GM21367 (cell line): ENCODE data around the gene IL16.
A peak's percentile ranks its signal among the peaks of the same experiment; 100 is the strongest.
"Not testable (repeated sequence)": the region's sequence is repeated elsewhere in the genome, so short reads cannot be mapped to it uniquely, and the experiment has no call there.

ENCODE experiments used
- ATAC-seq: cut with Tn5 transposase; IDR thresholded peaks from one replicate; pipeline ENCODE4 v1.9.1; 2021; ENCODE audit not compliant: unreplicated experiment

Gene IL16

DNA sequence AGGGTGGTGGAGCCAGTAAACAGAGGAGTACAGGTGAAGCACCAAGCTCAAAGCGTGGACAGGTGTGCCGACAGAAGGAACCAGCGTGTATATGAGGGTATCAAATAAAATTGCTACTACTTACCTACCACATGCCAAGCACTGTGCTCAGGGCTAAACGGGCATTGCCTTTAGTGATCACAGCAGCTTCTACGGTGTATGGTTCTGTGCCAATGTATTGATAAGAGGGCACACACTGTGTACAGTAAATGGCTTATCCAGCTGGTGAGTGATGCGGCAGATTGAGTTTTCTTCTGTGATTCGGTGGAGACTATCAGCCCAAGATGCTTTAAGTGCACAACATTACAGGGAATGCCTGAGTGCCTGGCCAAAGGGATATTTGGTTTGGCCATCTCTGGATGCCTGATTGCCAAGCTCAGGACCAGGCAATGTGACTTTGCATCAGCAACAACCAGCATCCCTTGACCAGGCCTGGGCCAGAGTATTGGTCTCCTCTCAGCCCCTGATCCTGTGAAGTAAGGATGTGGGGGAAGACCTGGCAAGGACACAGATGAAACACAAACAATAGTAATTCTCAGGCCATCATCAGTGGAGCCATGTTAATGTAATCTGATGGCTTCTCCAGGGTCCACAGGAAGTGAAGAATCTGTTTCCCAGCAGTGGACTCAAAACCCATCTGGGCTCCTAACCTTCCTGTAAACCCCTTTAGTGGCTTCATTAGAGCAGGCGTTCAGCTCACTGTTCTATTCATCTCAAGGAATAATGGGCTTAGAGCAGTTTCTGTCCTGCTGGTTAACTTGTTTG, 113.2 kb downstream of the IL16 start:
- ATAC-seq, result no peak

DNA sequence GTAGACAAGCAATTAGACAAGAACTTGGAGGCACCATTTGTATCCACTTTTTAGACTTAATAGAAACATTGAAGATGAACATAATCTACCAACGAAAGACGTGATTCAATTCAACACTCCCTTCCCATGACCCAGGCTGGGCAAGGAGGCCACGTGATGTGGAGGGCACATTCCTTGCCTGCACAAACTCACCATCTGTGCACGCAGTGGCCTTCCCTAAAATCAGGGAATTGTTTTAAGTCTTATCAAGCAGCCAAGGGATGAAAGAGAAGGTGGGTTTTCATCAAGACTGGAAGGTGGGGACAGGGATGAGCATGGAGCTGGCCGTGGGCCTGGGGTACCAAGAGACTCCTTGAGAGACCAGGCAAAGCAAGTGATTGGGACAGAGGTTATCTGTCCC, 113.8 kb downstream of the IL16 start:
- no peak for ATAC-seq

DNA sequence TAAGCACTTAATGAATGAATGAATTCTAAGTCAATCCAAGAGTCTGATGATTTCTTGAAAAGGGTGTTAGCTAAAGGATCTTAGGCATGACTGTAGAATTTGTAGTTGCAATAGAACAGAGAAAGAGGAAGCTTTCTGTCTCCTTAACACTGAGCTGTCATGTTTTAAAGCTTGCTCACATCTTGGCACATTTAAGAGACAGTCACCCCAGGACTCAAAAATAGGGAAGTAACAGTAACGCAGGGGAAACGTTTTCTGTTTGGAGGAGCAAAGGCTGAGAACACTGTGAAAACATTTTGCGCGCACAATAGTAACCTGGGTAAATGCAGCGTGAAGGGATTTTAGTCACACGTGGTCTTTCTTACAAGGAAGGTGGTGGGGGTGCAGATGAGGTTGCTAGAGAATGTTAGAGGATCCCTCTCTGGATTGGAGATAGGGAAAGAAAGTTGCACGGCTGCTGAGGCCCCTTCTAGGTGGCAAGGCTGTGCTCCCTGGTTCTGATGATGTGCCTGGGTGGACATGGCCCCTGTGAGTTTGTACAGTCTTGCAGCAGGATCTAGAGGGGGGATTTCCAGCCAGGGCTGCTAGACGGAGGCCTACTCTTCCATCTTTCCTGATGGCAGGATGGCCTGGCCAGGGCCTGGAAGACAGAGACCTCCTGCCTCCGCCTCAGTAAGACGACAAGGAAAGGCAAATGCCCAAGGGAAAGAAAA, 115.2 kb downstream of the IL16 start:
- no peak for ATAC-seq

DNA sequence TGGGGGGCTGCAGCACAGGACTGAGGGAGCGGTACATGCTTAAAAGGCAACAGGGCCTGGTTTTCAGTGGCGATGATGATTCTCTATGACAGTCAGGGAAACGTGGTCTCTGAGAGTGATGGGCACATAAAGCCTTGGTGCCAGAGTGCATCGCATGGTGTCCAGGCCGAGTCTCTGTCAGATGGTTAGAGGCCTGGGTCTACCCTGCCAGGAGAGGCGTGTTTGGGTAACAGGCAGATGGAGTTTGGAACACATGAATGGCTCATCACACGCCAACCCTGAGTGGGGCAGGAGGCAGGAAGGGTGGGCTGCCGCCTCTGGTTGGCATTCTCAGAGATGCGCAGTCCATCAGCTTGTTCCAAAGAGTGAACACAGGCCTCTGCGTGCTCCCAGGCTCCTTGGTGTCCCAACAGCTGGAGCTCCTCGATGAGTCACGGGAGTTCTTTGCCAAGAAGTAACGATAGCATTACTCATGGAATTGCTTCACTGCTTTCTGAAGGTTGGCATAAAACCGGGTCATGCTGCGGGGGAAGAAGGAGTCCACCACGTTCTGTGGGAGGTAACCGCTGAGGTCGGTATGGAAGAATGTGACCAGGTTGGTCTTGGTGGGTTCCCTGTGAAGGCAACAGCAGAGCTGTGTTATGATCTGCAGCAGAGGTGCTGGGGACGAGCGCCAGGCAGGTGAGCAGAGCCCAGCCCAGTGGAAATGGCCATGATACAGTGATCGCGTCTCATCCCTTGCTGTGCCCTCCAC, 116.3 kb downstream of the IL16 start:
- ATAC-seq, result no peak

DNA sequence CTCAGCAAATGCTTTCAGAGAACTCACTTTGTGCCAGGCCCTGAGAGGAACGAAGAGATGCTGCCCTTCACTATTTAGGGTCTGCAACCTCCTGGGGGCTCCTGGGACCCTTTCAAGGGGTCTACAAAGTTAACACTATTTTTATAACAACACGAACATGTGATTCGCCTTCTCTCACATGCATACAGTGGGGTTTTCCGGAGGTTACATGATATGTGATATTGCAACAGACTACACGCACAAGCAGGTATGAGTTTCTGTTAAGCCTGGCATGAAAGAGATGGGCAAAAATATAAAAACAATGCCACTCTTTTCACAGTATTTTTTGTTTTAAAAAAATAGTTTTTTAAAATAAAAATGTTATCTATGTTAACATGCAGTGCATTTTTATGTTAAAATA, 117.0 kb downstream of the IL16 start:
- ATAC-seq, result no peak

DNA sequence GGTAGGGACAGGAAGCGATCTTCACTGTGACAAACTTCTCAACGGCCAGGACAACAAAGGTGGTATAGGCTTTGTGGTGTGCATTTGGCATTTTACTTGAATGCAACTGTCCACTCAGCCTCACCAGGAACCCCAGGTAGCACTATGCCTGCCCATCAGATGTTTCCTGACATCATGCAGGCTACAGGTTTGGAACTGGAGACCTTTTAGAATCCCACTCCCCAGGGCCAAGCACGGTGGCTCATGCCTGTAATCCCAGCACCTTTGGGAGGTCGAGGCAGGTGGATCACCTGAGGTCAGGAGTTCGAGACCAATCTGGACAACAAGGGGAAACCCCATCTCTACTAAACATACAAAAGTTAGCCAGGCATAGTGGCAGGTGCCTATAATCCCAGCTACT, 117.7 kb downstream of the IL16 start:
- ATAC-seq, result no peak

DNA sequence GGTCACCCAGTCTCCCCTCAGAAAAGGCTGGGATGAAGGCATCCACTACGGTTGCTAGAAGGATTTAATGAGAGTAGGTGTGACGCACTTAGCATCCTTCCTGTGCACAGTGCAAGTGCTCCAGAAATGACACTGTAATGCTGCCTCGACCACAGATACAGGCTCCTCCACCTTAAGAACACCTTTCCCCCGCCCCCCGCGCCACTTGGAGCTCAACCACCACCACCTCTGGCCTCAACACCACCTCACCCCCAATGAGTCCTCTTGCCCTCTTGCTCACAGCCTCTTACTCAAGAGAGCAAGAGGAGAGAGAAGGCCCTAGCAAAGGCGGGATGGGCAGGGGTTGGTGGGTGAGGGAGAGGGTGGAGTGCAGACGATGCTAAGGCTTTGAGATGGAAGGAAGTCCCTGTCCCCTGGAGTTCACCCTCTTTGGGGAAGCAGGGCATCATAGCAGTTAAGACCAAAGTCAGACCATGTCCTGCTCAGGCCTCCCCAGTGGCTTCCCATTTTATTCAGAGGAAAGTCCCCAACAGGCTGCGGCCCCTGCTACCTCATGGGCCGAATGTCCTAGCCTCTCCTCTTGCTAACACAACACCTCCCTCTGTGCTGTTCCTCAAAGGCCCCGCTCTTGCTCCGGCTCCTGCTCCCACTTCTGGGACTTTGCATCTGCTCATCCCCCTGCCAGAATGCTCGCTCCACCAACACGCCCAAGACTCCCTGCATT, 118.9 kb downstream of the IL16 start:
- ATAC-seq, result no peak

DNA sequence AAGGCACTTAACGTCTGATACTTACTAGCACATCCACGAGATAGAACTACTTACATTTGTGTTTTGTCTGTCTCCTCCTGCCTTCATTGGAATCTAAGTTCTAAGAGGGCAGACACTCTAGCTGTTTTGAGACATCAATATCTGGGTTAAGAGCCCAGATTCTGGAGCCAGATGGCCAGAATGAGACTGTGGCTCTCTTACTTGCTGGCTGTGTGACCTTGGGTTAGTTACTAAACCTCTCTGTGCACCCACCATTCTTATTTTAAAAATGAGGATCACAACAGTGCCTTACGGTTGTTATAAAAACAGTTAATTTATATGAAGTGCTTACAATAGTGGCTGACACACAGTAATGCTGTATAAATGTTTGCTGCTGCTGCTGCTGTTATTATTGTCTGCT, 119.6 kb downstream of the IL16 start:
- no peak for ATAC-seq

DNA sequence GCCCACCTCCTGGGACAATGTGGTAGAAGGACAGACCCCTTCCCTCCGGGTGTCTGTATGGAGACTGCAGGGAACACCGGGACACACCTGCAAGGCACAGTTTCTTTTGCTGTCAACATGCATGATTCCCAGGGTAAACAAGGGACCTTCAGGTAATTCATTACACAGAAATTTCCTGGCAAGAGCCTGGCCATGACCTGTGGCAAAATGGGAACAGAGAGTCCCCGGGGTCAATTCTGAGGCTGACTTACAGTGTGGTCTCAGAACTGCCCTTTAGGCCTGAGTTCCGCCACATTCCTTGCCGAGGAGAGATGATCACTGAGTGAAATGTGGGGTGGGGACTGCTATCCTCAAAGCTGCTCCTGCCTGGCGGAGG, 121.0 kb downstream of the IL16 start:
- ATAC-seq, result no peak

DNA sequence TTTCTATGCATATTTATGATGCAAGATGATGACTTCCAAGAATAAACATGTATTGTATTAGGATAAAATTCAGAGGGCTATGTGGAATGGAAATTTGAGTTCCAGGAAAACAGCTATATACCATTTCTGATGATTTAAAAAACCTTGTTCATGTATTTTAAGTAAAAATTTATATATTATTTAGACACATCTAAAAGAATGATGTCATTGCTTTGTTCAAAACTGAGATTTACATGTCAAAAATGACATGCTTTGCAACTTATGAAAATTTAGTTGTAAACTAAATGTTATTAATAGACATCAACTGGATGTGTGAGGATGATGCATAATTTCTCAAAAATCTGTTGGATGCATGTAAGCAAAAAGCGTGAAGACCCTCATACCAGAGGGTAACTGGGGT, 125.0 kb downstream of the IL16 start:
- ATAC-seq, result no peak

DNA sequence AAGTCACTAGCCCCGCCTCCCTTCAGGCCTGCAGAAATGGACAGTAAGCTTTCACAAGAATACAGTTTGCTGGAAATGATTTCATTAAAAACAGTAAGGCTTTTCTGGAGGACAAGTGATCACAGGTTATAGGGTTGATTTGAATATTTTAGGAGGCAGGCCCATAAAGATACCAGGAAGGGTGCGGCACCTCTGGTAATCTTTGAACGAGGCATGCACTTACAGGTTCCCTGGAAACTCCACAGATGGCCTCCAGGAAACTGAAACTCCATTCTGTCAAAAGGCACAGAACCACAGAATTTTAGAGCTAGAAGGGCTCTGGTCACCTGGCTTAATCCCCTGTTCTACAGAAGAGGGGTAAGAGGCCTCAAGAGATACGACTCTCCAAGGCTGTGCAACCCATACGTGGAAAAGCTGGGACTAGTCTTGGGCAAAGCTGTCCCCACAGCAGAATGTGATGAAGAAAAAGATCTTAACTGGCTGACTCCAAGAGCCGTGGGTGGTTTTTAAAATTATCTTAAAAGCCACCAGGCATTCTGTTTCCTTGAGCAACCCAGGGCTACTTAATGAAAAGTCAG, 126.1 kb downstream of the IL16 start:
- ATAC-seq, result no peak

DNA sequence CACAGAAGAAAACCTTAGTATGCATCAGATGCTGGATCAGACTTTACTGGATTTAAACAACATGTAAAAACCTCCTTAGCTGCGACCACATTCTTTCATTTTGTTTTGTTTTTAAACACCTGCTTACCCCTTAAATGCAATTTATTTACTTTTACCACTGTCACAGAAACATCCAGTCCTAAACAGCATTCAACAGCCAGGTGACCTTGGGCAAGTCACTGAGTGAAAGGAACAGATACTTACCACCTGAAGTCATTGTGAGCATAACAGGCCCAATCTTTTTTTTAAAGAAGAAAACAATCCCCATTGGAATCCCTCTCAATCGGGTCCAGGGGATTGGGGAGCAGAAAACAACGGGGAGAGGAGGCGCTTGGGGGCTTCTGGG, 126.9 kb downstream of the IL16 start:
- no peak for ATAC-seq

DNA sequence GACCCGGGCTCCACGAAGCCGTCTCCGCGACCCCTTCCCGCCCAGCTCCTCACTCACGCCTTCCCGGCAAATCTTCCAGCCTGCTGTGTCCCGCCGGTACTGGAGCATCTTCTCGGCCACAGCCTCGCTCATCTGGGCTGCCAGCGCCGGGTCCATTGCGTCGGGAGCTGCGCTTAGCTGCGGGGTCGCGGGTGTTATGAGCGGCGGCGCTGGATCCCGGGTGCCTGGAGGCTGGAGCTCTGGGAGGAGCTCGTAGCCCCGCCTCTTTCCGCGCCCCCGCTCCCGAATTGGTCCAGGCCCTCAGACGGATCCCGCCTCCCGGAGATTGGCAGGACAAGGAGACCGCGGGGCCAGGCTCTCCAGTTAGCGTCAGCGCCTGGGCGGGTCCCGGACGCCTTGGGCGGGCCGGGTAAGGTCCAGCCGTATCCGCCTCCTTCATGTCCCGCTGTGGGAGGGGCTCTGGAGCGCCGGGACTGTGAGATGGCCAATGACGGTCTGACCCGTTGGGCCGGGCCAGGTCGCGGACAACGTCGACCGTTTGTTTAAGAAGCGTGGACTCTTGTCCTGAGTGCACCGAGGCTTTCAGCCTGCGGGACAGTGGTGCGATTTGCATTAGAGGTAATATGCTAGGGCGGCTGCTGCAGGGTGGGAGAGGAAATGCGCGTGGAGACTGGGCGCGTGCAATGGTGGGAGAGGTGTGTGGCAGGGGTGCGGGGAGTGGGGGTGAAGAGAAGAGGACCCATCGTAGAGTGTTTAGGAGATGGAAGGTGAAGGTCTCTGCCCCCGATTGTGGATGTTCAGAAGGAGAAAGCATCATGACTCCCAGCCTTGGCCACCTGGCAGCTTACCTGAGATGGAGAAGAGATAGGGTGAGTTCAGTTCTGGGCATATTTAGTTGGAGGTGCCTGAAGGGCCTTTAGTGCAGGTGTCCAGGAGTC, 127.5 kb downstream of the IL16 start, which contains the start of gene STARD5:
STARD5 (minus strand) TSS at position 198 of the 938 bp plus-strand sequence; CDS start at position 156, 42 bp downstream.
- peak; percentile 99 for ATAC-seq

DNA sequence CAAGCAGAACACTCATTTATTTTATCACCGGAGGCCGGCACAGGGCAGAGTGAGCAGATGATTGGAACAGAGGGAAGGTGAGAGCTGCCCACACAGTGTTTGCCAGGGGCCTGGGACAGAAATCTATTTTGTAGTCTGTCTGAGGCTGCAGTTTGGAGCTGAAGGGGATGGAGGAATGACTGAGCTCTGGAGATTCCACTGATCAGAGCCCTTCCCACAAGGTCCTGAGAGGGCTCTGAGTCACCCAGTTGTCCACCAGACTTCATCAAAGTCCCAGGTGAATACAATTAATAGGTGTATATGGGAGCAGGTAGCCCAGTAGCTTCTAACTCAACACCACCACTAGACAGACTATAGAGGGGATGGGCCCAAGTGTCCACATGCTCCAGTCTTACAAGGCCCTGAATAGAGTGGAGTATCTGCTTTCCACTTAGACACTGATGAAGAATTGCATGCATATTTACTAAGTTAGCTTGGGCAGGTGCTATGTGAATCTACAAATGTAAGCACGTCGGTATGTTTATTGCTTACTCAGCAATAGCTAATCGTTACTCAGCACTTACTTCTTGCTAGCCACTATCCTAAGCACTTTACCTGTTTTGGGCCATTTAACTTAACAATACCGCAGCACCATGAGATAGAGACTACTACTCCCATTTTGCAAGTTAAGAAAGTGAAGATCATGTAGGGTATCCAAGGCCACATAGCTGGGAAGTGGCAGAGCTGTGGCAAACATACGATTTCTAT, 130.0 kb downstream of the IL16 start:
- ATAC-seq, result no peak

DNA sequence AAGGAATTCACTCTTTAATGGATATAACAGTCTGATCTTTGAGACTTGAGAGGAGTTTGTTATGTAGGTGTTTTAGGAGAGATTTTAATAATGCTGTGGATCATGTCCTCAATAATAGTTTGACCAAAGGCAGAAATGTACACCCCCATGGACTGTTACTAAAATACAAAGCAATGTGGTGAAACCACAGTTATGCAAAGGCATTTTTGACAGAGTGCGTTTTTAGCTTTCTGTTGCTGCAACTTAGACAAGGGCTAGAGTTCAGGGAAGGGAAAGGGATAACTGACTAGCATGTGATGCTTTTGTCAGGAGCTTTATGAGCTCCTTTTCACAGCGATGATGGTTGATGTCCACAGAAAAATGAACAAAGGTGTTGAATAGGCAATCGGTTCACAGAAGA, 130.8 kb downstream of the IL16 start:
- ATAC-seq, result no peak

DNA sequence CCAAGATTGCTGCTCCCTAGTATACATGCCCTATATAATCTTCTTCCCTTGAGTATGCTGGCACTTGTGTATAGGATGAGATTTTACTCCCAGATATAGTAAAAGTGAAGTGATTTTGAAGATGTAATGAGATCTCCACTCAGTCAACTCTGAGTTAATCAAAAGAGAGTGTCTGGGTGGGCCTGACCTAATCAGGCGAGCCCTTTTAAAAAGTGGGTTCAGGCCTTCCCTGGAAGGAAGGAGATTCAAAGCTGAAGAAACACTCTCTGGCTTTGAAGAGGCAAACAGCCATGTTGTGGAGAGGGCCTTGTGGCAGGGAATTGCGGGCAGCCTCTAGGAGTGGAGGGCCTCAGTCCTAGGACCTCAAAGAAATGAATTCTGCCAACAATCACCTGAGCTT, 132.8 kb downstream of the IL16 start:
- ATAC-seq, result no peak

DNA sequence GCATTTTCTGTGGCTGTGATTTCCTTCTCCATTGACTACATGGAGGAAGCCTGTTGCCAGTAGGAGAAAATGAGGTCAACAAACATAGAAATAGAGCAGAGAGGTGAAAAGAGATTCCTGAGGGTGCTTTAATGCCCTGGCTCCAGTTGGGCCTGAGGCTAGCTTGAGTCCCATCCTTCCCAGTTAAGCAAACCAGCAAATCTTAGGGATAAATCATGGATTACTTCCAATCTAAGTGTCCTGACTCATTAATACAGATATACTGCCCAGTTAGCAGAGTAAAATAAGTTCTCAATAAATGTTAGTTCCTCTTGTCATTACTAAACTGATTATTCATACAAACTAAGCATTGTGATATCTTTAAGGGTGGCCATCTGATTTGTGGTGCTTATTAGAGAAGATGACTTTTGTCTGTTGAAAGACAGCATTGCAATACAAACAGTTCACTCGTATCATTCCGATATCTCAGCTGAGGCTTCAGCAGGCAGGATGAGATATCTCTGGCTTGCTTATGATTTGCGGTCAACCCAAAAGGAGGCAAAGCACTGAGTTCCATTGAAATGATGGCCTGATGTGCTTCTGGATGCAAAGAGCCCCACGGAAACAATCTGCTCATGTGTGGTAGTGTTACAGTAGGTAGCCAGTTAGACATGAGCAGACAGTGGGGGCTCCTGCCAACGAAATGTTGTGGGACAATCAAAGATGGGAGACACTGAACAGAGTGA, 133.8 kb downstream of the IL16 start:
- ATAC-seq, result no peak

DNA sequence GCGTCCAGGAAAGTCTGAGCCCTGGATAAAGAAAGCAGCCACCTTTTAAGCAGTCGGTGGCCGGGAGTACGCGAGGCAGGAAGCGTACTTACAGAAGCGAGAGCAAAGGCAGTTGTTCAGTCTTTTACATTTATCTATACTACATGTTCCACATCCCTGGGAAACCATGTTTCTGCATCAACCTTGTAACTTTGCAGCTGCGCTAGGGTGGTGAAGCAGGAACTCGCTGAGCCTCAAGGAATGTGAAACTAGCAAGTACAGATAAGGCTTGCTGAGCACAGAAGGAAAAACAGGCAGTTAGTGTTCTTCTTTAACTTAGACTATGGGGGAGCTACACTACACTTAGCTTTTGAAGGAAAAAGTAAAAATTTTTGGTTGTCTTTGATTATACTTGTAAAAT, 134.5 kb downstream of the IL16 start:
- not testable (repeated sequence) for ATAC-seq
